GM10248 (cell line): ENCODE results near the gene MSMP.

ENCODE experiments used
- CTCF ChIA-PET: fragments of 300-600 bp; sonication (Branson Sonifier 250); formaldehyde crosslinking; extraction: SDS; loops from one replicate; lab custom pipeline; 2021; ENCODE audit warnings: antibody characterized with exemption; lab: Yijun Ruan, JAX
- POLR2A ChIA-PET: fragments of 350-650 bp; sonication (Branson Sonifier 250); formaldehyde crosslinking; extraction: SDS; loops from one replicate; lab custom pipeline; 2020; ENCODE audit warnings: antibody characterized with exemption; lab: Yijun Ruan, JAX
- DNase-seq: peaks from one replicate; pipeline ENCODE4 v3.0.0; 2012; ENCODE audit errors: extremely low spot score
- CTCF ChIP-seq: IDR thresholded peaks from 2 replicates; pipeline ENCODE4 v1.5.1; 2012; ENCODE audit warnings: mild to moderate bottlenecking, low read depth; ENCODE audit errors: extremely low read depth, missing control alignments, control extremely low read depth

Gene MSMP

GRCh38 chr9:35755071-35755470, 995 bp upstream of the MSMP start:
- no peak for TF ChIP-seq CTCF
- ChIA-PET CTCF (interaction anchor here (1.0 to 4.7 kb wide), 10 partner anchors 10 to 127 kb away, joined by 3 to 42 read pairs (median 6); partner anchors contain the start of genes CCDC107, CREB3, NPR2 and RMRP), POLR2A (interaction anchor here (1.1 kb wide), 1 partner anchor 23 kb away, joined by 3 read pairs; the partner anchor contains the start of genes CREB3 and TLN1)
- DNase-seq, result no peak

- ChIA-PET CTCF (interaction anchor here (1.6 to 4.7 kb wide), 4 partner anchors 17 to 95 kb away, joined by 5 to 42 read pairs (median 17); partner anchors contain the start of genes CCDC107, NPR2 and RMRP), POLR2A (interaction anchor here (0.6 kb wide), 1 partner anchor 30 kb away, joined by 3 read pairs; no protein-coding TSS in a partner anchor)
- no peak for DNase-seq
- TF ChIP-seq CTCF, result no peak
Measured at GRCh38 chr9:35753466-35753865, 610 bp downstream of the MSMP start.

- DNase-seq, result no peak
- CTCF ChIA-PET, result interaction anchor here (0.8 to 13.3 kb wide), 10 partner anchors 8 to 145 kb away, joined by 3 to 134 read pairs (median 4); partner anchors contain the start of genes CCDC107, CREB3, HINT2 and RMRP
- no peak for TF ChIP-seq CTCF
- POLR2A ChIA-PET, result no interaction called here
Measured at GRCh38 chr9:35750256-35750531, 3.9 kb downstream of the MSMP start.

GRCh38 chr9:35749515-35750255, 4.4 kb downstream of the MSMP start:
- ChIA-PET POLR2A (interaction anchor here (1.6 to 3.1 kb wide), 2 partner anchors 18 to 21 kb away, joined by 4 to 20 read pairs; partner anchors contain the start of genes CREB3 and TLN1), CTCF (interaction anchor here (0.8 to 13.3 kb wide), 11 partner anchors 8 to 145 kb away, joined by 3 to 134 read pairs (median 4); partner anchors contain the start of genes CCDC107, CREB3, HINT2 and RMRP)
- DNase-seq, result peak; percentile 50
- peak; percentile 14 for TF ChIP-seq CTCF

GRCh38 chr9:35748858-35749514, 5.1 kb downstream of the MSMP start, which contains the start of the genes GBA2 and RGP1:
Gene GBA2 (minus strand): TSS chr9:35749228. CDS start chr9:35748704, 524 bp downstream.
Gene RGP1 (plus strand): TSS chr9:35749287. CDS start chr9:35749756, 469 bp downstream.
- peak; percentile 87 for DNase-seq

More at GRCh38 chr9:35748858-35749514, 5.1 kb downstream of the MSMP start, which contains the start of the genes GBA2 and RGP1:
- CTCF ChIA-PET, result interaction anchor here (0.8 to 13.3 kb wide), 21 partner anchors 8 to 145 kb away, joined by 3 to 134 read pairs (median 4); partner anchors contain the start of genes CCDC107, CREB3, HINT2 and RMRP
- TF ChIP-seq CTCF, result no peak
- POLR2A ChIA-PET, result interaction anchor here (1.6 to 3.1 kb wide), 3 partner anchors 10 to 20 kb away, joined by 4 to 20 read pairs (median 9); partner anchors contain the start of genes CREB3 and TLN1
